Activated gamma-delta T cell (primary cell): ENCODE data around the gene CXCL12.

Source experiments
- DNase-seq: peaks from one replicate; lab custom pipeline; 2025; lab: John Stamatoyannopoulos, UW

Gene CXCL12

GRCh38 chr10:44399659-44400451 lies 15.0 kb upstream of the CXCL12 start:
- DNase-seq = no peak

GRCh38 chr10:44398747-44399658 lies 14.1 kb upstream of the CXCL12 start:
- DNase-seq = no peak

- DNase-seq = no peak
These were observed 13.4 kb upstream of the CXCL12 start for GRCh38 chr10:44398271-44398670.

- no peak for DNase-seq
These were observed 12.8 kb upstream of the CXCL12 start for GRCh38 chr10:44397476-44398225.

GRCh38 chr10:44396671-44397191 lies 11.8 kb upstream of the CXCL12 start:
- no peak for DNase-seq

- no peak for DNase-seq
These were observed 11.2 kb upstream of the CXCL12 start for GRCh38 chr10:44395902-44396670.

GRCh38 chr10:44395396-44395795 lies 10.5 kb upstream of the CXCL12 start:
- DNase-seq = no peak

GRCh38 chr10:44394696-44395381 lies 9.9 kb upstream of the CXCL12 start:
- DNase-seq = no peak

GRCh38 chr10:44393834-44394547 lies 9.1 kb upstream of the CXCL12 start:
- no peak for DNase-seq

- no peak for DNase-seq
These were observed 8.2 kb upstream of the CXCL12 start for GRCh38 chr10:44393051-44393630.

- DNase-seq = no peak
These were observed 7.5 kb upstream of the CXCL12 start for GRCh38 chr10:44392420-44392819.

- DNase-seq = no peak
These were observed 7.1 kb upstream of the CXCL12 start for GRCh38 chr10:44391981-44392380.

GRCh38 chr10:44390585-44391072 lies 5.7 kb upstream of the CXCL12 start:
- DNase-seq = no peak

- no peak for DNase-seq
These were observed 4.7 kb upstream of the CXCL12 start for GRCh38 chr10:44389556-44389955.

- DNase-seq = no peak
These were observed 4.3 kb upstream of the CXCL12 start for GRCh38 chr10:44389150-44389549.

GRCh38 chr10:44388641-44389040 lies 3.7 kb upstream of the CXCL12 start:
- no peak for DNase-seq

- DNase-seq = no peak
These were observed 3.0 kb upstream of the CXCL12 start for GRCh38 chr10:44387853-44388251.

- peak; percentile 22 for DNase-seq
These were observed 1.7 kb upstream of the CXCL12 start for GRCh38 chr10:44386546-44387052.
